Measurements from ENCODE around the gene RSPH1.

DNA sequence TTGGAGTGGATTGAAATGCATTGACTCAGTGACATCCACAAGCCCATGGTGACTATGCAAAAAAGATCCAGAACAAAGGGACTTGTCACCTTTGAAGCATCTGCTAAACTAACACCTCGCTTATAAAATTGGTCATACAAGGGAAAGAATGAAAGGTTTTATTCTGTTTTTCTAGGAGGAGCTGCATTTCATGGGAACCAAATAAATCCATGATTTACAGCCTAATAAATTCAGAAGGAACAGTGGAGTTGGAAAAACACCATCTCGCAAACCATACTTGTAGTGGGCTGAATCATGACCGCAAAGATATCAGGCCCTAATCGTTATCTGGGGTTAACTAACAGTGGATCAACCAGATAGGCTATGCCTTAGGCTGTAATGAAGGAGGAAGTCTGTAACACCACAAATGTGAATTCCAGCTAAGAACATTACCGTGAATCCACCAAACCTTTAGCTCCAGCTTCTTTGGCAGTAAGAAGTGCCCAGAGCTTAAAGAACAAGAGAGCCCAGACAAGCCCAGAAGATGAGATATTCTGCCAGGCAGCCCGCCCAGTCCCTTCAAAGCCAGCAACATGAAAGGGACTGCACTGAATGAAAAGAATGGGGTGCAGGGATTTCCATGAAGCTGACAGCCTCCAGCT, 27.4 kb downstream of the RSPH1 start:
- TF ChIP-seq BHLHE40 (IDR thresholded peaks at IDR 0.05; ENCODE audit: borderline replicate concordance) = no peak
- TF ChIP-seq FOXK2 (IDR thresholded peaks at IDR 0.05) = no peak
- TF ChIP-seq CTBP1 (IDR thresholded peaks at IDR 0.05; ENCODE audit: borderline replicate concordance) = no peak
- no peak for TF ChIP-seq SP1 (IDR thresholded peaks at IDR 0.05)
- no peak for TF ChIP-seq TARDBP (IDR thresholded peaks at IDR 0.05)
- TF ChIP-seq ARNT (IDR thresholded peaks at IDR 0.05) = no peak
- TF ChIP-seq ZNF384 (IDR thresholded peaks at IDR 0.05) = no peak
- TF ChIP-seq ELF4 (IDR thresholded peaks at IDR 0.05) = no peak
- TF ChIP-seq FOXA1 (IDR thresholded peaks at IDR 0.05) = no peak
- TF ChIP-seq NFRKB (IDR thresholded peaks at IDR 0.05) = no peak
- TF ChIP-seq FOXM1 (IDR thresholded peaks at IDR 0.05; ENCODE audit: borderline replicate concordance) = no peak
- no peak for TF ChIP-seq HDGF (IDR thresholded peaks at IDR 0.05; ENCODE audit: borderline replicate concordance)

All from HEK293T (cell line).